DND-41 (cell line): Measurements from ENCODE around the gene TCF7L2.

Experiments
- CTCF ChIP-seq: IDR thresholded peaks from 2 replicates; pipeline ENCODE4 v1.5.1; 2012; ENCODE audit warnings: borderline replicate concordance, low read length, moderate library complexity, mild to moderate bottlenecking; ENCODE audit not compliant: poor library complexity, severe bottlenecking; ENCODE audit errors: extremely low read depth
- EZH2 ChIP-seq: IDR thresholded peaks from 3 replicates; pipeline ENCODE4 v1.6.1; 2012; ENCODE audit warnings: borderline replicate concordance, low read depth, mild to moderate bottlenecking, moderate library complexity, low read length, inconsistent platforms; ENCODE audit not compliant: severe bottlenecking

- no peak for TF ChIP-seq EZH2
- no peak for TF ChIP-seq CTCF
Measured at GRCh38 chr10:113021268-113022040, 71.4 kb downstream of the TCF7L2 start.
